Inflammatory macrophage treated with lipopolysaccharide for 4 hours (primary cell): Measurements from ENCODE around the gene NCS1.

Source experiments
- DNase-seq: peaks from one replicate; pipeline ENCODE4 v3.0.0-alpha.2; 2020

The NCS1 gene

GRCh38 chr9:130196643-130197042 is 24.4 kb downstream of the NCS1 start:
- DNase-seq = no peak

- DNase-seq = no peak
Observed at GRCh38 chr9:130197386-130197785, 25.2 kb downstream of the NCS1 start.

GRCh38 chr9:130197888-130198287 is 25.7 kb downstream of the NCS1 start:
- no peak for DNase-seq

GRCh38 chr9:130198501-130199179 is 26.4 kb downstream of the NCS1 start:
- no peak for DNase-seq

- DNase-seq = no peak
Observed at GRCh38 chr9:130199605-130200004, 27.4 kb downstream of the NCS1 start.

GRCh38 chr9:130200038-130200849 is 28.0 kb downstream of the NCS1 start:
- no peak for DNase-seq

GRCh38 chr9:130201399-130201873 is 29.2 kb downstream of the NCS1 start:
- DNase-seq = no peak

- no peak for DNase-seq
Observed at GRCh38 chr9:130201974-130202373, 29.8 kb downstream of the NCS1 start.

- DNase-seq = no peak
Observed at GRCh38 chr9:130204341-130204740, 32.1 kb downstream of the NCS1 start.

GRCh38 chr9:130204959-130205358 is 32.8 kb downstream of the NCS1 start:
- no peak for DNase-seq

- DNase-seq = no peak
Observed at GRCh38 chr9:130205912-130206311, 33.7 kb downstream of the NCS1 start.

GRCh38 chr9:130206579-130206978 is 34.4 kb downstream of the NCS1 start:
- DNase-seq = no peak

GRCh38 chr9:130207241-130207992 is 35.2 kb downstream of the NCS1 start:
- DNase-seq = no peak

GRCh38 chr9:130208600-130209347 is 36.6 kb downstream of the NCS1 start:
- DNase-seq = no peak

GRCh38 chr9:130209422-130209821 is 37.2 kb downstream of the NCS1 start:
- DNase-seq = no peak

- DNase-seq = no peak
Observed at GRCh38 chr9:130211548-130212226, 39.5 kb downstream of the NCS1 start.

GRCh38 chr9:130212543-130213297 is 40.5 kb downstream of the NCS1 start:
- DNase-seq = no peak

- no peak for DNase-seq
Observed at GRCh38 chr9:130213911-130214761, 41.9 kb downstream of the NCS1 start.

GRCh38 chr9:130214776-130215340 is 42.7 kb downstream of the NCS1 start:
- DNase-seq = no peak
